GM20000 (cell line): Measurements from ENCODE around the gene ADAMTS2.

ENCODE experiments used
- DNase-seq: peaks from one replicate; pipeline ENCODE4 v3.0.0; 2012; ENCODE audit warnings: low spot score
- CTCF ChIP-seq: IDR thresholded peaks from 2 replicates; pipeline ENCODE4 v1.5.1; 2012; ENCODE audit warnings: mild to moderate bottlenecking, control low read depth; ENCODE audit errors: extremely low read depth, missing control alignments

Gene ADAMTS2

GRCh38 chr5:179301796-179302195 lies 43.5 kb downstream of the ADAMTS2 start:
- no peak for DNase-seq
- no peak for TF ChIP-seq CTCF

- no peak for DNase-seq
- no peak for TF ChIP-seq CTCF
Observed at GRCh38 chr5:179301376-179301775, 43.9 kb downstream of the ADAMTS2 start.

GRCh38 chr5:179300581-179301180 lies 44.6 kb downstream of the ADAMTS2 start:
- DNase-seq, result no peak
- TF ChIP-seq CTCF, result no peak

- no peak for DNase-seq
Observed at GRCh38 chr5:179298181-179298993, 46.9 kb downstream of the ADAMTS2 start.

GRCh38 chr5:179297486-179298180 lies 47.6 kb downstream of the ADAMTS2 start:
- no peak for DNase-seq

More at GRCh38 chr5:179298181-179298993, 46.9 kb downstream of the ADAMTS2 start:
- no peak for TF ChIP-seq CTCF

GRCh38 chr5:179297026-179297425 lies 48.2 kb downstream of the ADAMTS2 start:
- no peak for DNase-seq
- no peak for TF ChIP-seq CTCF

More at GRCh38 chr5:179297486-179298180, 47.6 kb downstream of the ADAMTS2 start:
- TF ChIP-seq CTCF, result no peak
